Effector memory CD8-positive, alpha-beta T cell (primary cell): ENCODE results near the gene TSPYL4.

ENCODE experiments used
- ATAC-seq: fragments of 150-1000 bp; cut with Tn5 transposase; replicated peaks from 2 replicates; pipeline ENCODE4 v1.10.0; 2021; ENCODE audit warnings: mild to moderate bottlenecking, moderate library complexity
- DNase-seq, 3 experiments: peaks; one replicate each; pipeline ENCODE4 v3.0.0; 2021
- H3K27ac Mint-ChIP-seq, 2 donors: one replicate each; pipeline ENCODE4 v1.8.0; 2022; ENCODE audit warnings: mild to moderate bottlenecking in 2 of 2, mixed read lengths in 2 of 2, moderate library complexity in 2 of 2
- H3K27me3 Mint-ChIP-seq, 2 donors: one replicate each; pipeline ENCODE4 v1.8.0; 2022; ENCODE audit warnings: mixed read lengths in 2 of 2
- H3K36me3 Mint-ChIP-seq: one replicate; pipeline ENCODE4 v1.8.0; 2022; ENCODE audit warnings: mild to moderate bottlenecking, moderate library complexity, mixed read lengths; ENCODE audit not compliant: insufficient read depth
- H3K4me1 Mint-ChIP-seq, 2 donors: one replicate each; pipeline ENCODE4 v1.8.0; 2022; ENCODE audit warnings: low read depth in 2 of 2, mixed read lengths in 2 of 2
- H3K4me3 Mint-ChIP-seq, 2 donors: one replicate each; pipeline ENCODE4 v1.8.0; 2022; ENCODE audit warnings: mild to moderate bottlenecking in 2 of 2, mixed read lengths in 2 of 2, moderate library complexity in 2 of 2
- H3K9me3 Mint-ChIP-seq, 2 donors: one replicate each; pipeline ENCODE4 v1.8.0; 2022; ENCODE audit warnings: mixed read lengths in 2 of 2

The TSPYL4 gene

GRCh38 chr6:116234689-116235088 is 19.2 kb downstream of the TSPYL4 start:
- ATAC-seq, result no peak
- H3K27ac Mint-ChIP-seq, result no peak overlapping the region

GRCh38 chr6:116229287-116229913 is 24.5 kb downstream of the TSPYL4 start:
- Mint-ChIP-seq H3K4me3 (no peak overlapping the region), H3K9me3 (no peaks in the 10 kb centered on the region), H3K27me3 (no peaks in the 10 kb centered on the region), H3K27ac (no peak overlapping the region), H3K36me3 (peaks cover 2% of the 10 kb centered on the region), H3K4me1 (peaks cover 0 to 3% of the 10 kb centered on the region in 2 donors)
- no peak for DNase-seq
- ATAC-seq, result no peak

More at GRCh38 chr6:116234689-116235088, 19.2 kb downstream of the TSPYL4 start:
- H3K27me3 Mint-ChIP-seq, result no peaks in the 10 kb centered on the region
- DNase-seq, result no peak
- H3K4me1 Mint-ChIP-seq, result no peaks in the 10 kb centered on the region
- H3K36me3 Mint-ChIP-seq, result peaks cover 24% of the 10 kb centered on the region
- H3K9me3 Mint-ChIP-seq, result no peaks in the 10 kb centered on the region
- H3K4me3 Mint-ChIP-seq, result no peak overlapping the region

GRCh38 chr6:116223355-116223754 is 30.5 kb downstream of the TSPYL4 start:
- Mint-ChIP-seq H3K4me3 (no peak overlapping the region), H3K27ac (no peak overlapping the region), H3K36me3 (no peaks in the 10 kb centered on the region), H3K27me3 (no peaks in the 10 kb centered on the region), H3K4me1 (peaks cover 0 to 3% of the 10 kb centered on the region in 2 donors), H3K9me3 (no peaks in the 10 kb centered on the region)
- no peak for DNase-seq
- no peak for ATAC-seq

- ATAC-seq, result no peak
- H3K9me3 Mint-ChIP-seq, result no peaks in the 10 kb centered on the region
Measured at GRCh38 chr6:116221911-116222310, 32.0 kb downstream of the TSPYL4 start.

GRCh38 chr6:116221067-116221466 is 32.8 kb downstream of the TSPYL4 start:
- no peaks in the 10 kb centered on the region for H3K9me3 Mint-ChIP-seq
- DNase-seq (no peak), ATAC-seq (no peak)
- H3K36me3 Mint-ChIP-seq, result no peaks in the 10 kb centered on the region
- no peaks in the 10 kb centered on the region for H3K27me3 Mint-ChIP-seq
- no peak overlapping the region for H3K4me3 Mint-ChIP-seq
- no peak overlapping the region for H3K27ac Mint-ChIP-seq
- H3K4me1 Mint-ChIP-seq, result peaks cover 0 to 3% of the 10 kb centered on the region in 2 donors

More at GRCh38 chr6:116221911-116222310, 32.0 kb downstream of the TSPYL4 start:
- Mint-ChIP-seq H3K27ac (no peak overlapping the region), H3K36me3 (no peaks in the 10 kb centered on the region), H3K27me3 (no peaks in the 10 kb centered on the region), H3K4me1 (peaks cover 0 to 3% of the 10 kb centered on the region in 2 donors), H3K4me3 (no peak overlapping the region)
- no peak for DNase-seq

GRCh38 chr6:116218866-116219265 is 35.0 kb downstream of the TSPYL4 start:
- no peaks in the 10 kb centered on the region for H3K27me3 Mint-ChIP-seq
- ATAC-seq, result no peak

GRCh38 chr6:116218172-116218633 is 35.7 kb downstream of the TSPYL4 start:
- Mint-ChIP-seq H3K4me3 (no peak overlapping the region), H3K27ac (no peak overlapping the region), H3K27me3 (no peaks in the 10 kb centered on the region), H3K9me3 (no peaks in the 10 kb centered on the region), H3K36me3 (no peaks in the 10 kb centered on the region), H3K4me1 (no peaks in the 10 kb centered on the region)
- ATAC-seq (no peak), DNase-seq (no peak)

More at GRCh38 chr6:116218866-116219265, 35.0 kb downstream of the TSPYL4 start:
- no peaks in the 10 kb centered on the region for H3K4me1 Mint-ChIP-seq
- no peaks in the 10 kb centered on the region for H3K36me3 Mint-ChIP-seq
- H3K9me3 Mint-ChIP-seq, result no peaks in the 10 kb centered on the region
- H3K27ac Mint-ChIP-seq, result no peak overlapping the region
- no peak overlapping the region for H3K4me3 Mint-ChIP-seq
- no peak for DNase-seq

- H3K9me3 Mint-ChIP-seq, result no peaks in the 10 kb centered on the region
- H3K27ac Mint-ChIP-seq, result no peak overlapping the region
- DNase-seq (no peak), ATAC-seq (peak; percentile 83)
- H3K36me3 Mint-ChIP-seq, result no peaks in the 10 kb centered on the region
- no peaks in the 10 kb centered on the region for H3K4me1 Mint-ChIP-seq
- no peaks in the 10 kb centered on the region for H3K27me3 Mint-ChIP-seq
- H3K4me3 Mint-ChIP-seq, result no peak overlapping the region
Measured at GRCh38 chr6:116217069-116217468, 36.8 kb downstream of the TSPYL4 start.

- ATAC-seq (no peak), DNase-seq (no peak)
- Mint-ChIP-seq H3K27ac (no peak overlapping the region), H3K9me3 (no peaks in the 10 kb centered on the region), H3K36me3 (no peaks in the 10 kb centered on the region), H3K4me1 (no peaks in the 10 kb centered on the region), H3K4me3 (no peak overlapping the region), H3K27me3 (no peaks in the 10 kb centered on the region)
Measured at GRCh38 chr6:116215414-116215813, 38.5 kb downstream of the TSPYL4 start.

- DNase-seq (no peak), ATAC-seq (no peak)
- Mint-ChIP-seq H3K4me1 (no peaks in the 10 kb centered on the region), H3K27ac (no peak overlapping the region), H3K36me3 (no peaks in the 10 kb centered on the region), H3K9me3 (no peaks in the 10 kb centered on the region), H3K27me3 (no peaks in the 10 kb centered on the region), H3K4me3 (no peak overlapping the region)
Measured at GRCh38 chr6:116214681-116215080, 39.2 kb downstream of the TSPYL4 start.

GRCh38 chr6:116210750-116211425 is 43.0 kb downstream of the TSPYL4 start:
- Mint-ChIP-seq H3K4me3 (no peak overlapping the region), H3K27me3 (no peaks in the 10 kb centered on the region), H3K9me3 (no peaks in the 10 kb centered on the region), H3K27ac (no peak overlapping the region), H3K36me3 (no peaks in the 10 kb centered on the region), H3K4me1 (peaks cover 0 to 3% of the 10 kb centered on the region in 2 donors)
- DNase-seq (no peak), ATAC-seq (no peak)

GRCh38 chr6:116210316-116210715 is 43.6 kb downstream of the TSPYL4 start:
- Mint-ChIP-seq H3K9me3 (no peaks in the 10 kb centered on the region), H3K4me1 (peaks cover 3 to 4% of the 10 kb centered on the region in 2 donors)
- ATAC-seq, result no peak

GRCh38 chr6:116208056-116208785 is 45.7 kb downstream of the TSPYL4 start:
- peaks cover 3 to 9% of the 10 kb centered on the region in 2 donors for H3K4me1 Mint-ChIP-seq
- H3K36me3 Mint-ChIP-seq, result no peaks in the 10 kb centered on the region
- DNase-seq (no peak), ATAC-seq (no peak)
- H3K27ac Mint-ChIP-seq, result no peak overlapping the region
- H3K4me3 Mint-ChIP-seq, result no peak overlapping the region
- H3K27me3 Mint-ChIP-seq, result no peaks in the 10 kb centered on the region
- no peaks in the 10 kb centered on the region for H3K9me3 Mint-ChIP-seq

More at GRCh38 chr6:116210316-116210715, 43.6 kb downstream of the TSPYL4 start:
- H3K27me3 Mint-ChIP-seq, result no peaks in the 10 kb centered on the region
- H3K36me3 Mint-ChIP-seq, result no peaks in the 10 kb centered on the region
- DNase-seq, result no peak
- H3K27ac Mint-ChIP-seq, result no peak overlapping the region
- no peak overlapping the region for H3K4me3 Mint-ChIP-seq
